ENCODE measurements around the gene SORBS1.

- TF ChIP-seq CTCF (IDR thresholded peaks at IDR 0.05) (no peak), POLR2A (IDR thresholded peaks at IDR 0.05) (no peak)
Observed at GRCh38 chr10:95333997-95334804, 227.0 kb downstream of the SORBS1 start.
